RPMI8226 (cell line): ENCODE data around the gene PKHD1.
A peak's percentile ranks its signal among the peaks of the same experiment; 100 is the strongest.

ENCODE experiments used
- DNase-seq: peaks from one replicate; pipeline ENCODE4 v3.0.0-alpha.2; 2015

Gene PKHD1

GRCh38 chr6:51675020-51675921 is 412.1 kb downstream of the PKHD1 start:
- DNase-seq, result no peak

- no peak for DNase-seq
Measured at GRCh38 chr6:51663525-51663924, 423.9 kb downstream of the PKHD1 start.

- DNase-seq, result no peak
Measured at GRCh38 chr6:51660767-51661166, 426.6 kb downstream of the PKHD1 start.

GRCh38 chr6:51657491-51657890 is 429.9 kb downstream of the PKHD1 start:
- no peak for DNase-seq

- DNase-seq, result no peak
Measured at GRCh38 chr6:51655517-51655916, 431.9 kb downstream of the PKHD1 start.

- no peak for DNase-seq
Measured at GRCh38 chr6:51654647-51655046, 432.8 kb downstream of the PKHD1 start.

GRCh38 chr6:51651132-51651817 is 436.1 kb downstream of the PKHD1 start:
- DNase-seq, result no peak

GRCh38 chr6:51648774-51649173 is 438.6 kb downstream of the PKHD1 start:
- no peak for DNase-seq

- DNase-seq, result no peak
Measured at GRCh38 chr6:51648236-51648635, 439.2 kb downstream of the PKHD1 start.

GRCh38 chr6:51644426-51644825 is 443.0 kb downstream of the PKHD1 start:
- no peak for DNase-seq

- DNase-seq, result no peak
Measured at GRCh38 chr6:51640021-51640420, 447.4 kb downstream of the PKHD1 start.

GRCh38 chr6:51633424-51633823 is 454.0 kb downstream of the PKHD1 start:
- DNase-seq, result no peak

- no peak for DNase-seq
Measured at GRCh38 chr6:51630011-51630410, 457.4 kb downstream of the PKHD1 start.

GRCh38 chr6:51626391-51626790 is 461.0 kb downstream of the PKHD1 start:
- no peak for DNase-seq

- no peak for DNase-seq
Measured at GRCh38 chr6:51625566-51625965, 461.8 kb downstream of the PKHD1 start.

GRCh38 chr6:51620971-51621370 is 466.4 kb downstream of the PKHD1 start:
- no peak for DNase-seq

GRCh38 chr6:51619042-51619799 is 468.2 kb downstream of the PKHD1 start:
- no peak for DNase-seq

GRCh38 chr6:51618563-51618962 is 468.9 kb downstream of the PKHD1 start:
- DNase-seq, result peak; percentile 5

- DNase-seq, result no peak
Measured at GRCh38 chr6:51617751-51618150, 469.7 kb downstream of the PKHD1 start.

- DNase-seq, result no peak
Measured at GRCh38 chr6:51616243-51616642, 471.2 kb downstream of the PKHD1 start.

GRCh38 chr6:51614725-51615124 is 472.7 kb downstream of the PKHD1 start:
- no peak for DNase-seq

- DNase-seq, result no peak
Measured at GRCh38 chr6:51613558-51613957, 473.9 kb downstream of the PKHD1 start.

- DNase-seq, result no peak
Measured at GRCh38 chr6:51608932-51609331, 478.5 kb downstream of the PKHD1 start.

GRCh38 chr6:51608383-51608782 is 479.0 kb downstream of the PKHD1 start:
- DNase-seq, result no peak
